ENCODE results near the gene RAB31.

- TF ChIP-seq POLR2A (IDR thresholded peaks at IDR 0.05; ENCODE audit: low read depth), result no peak
- no peak for TF ChIP-seq CTCF (IDR thresholded peaks at IDR 0.05)
- TF ChIP-seq POLR2AphosphoS5 (IDR thresholded peaks at IDR 0.05), result no peak
These were observed 1.8 kb upstream of the RAB31 start for GRCh38 chr18:9706081-9706935.

All from esophagus muscularis mucosa (tissue), 3 donors.